ENCODE data around the gene C16orf96. TPM values are rescaled to one million over a fixed set of nuclear protein-coding genes. Genes with fewer than 3 reads are reported as not detected.
"Not testable (repeated sequence)": the region's sequence is repeated elsewhere in the genome, so short reads cannot be mapped to it uniquely, and the experiment has no call there.

C16orf96 gene
- total RNA-seq, 1 experiment from 2014 or later: 1.4 TPM

- Histone ChIP-seq H3K79me1 (ENCODE audit: insufficient read depth, low read depth, low read length, poor library complexity, severe bottlenecking) (no peaks in the 10 kb centered on the region), H3K4me2 (ENCODE audit: insufficient read depth, insufficient read length, low read length) (no peak overlapping the region), H2BK120ac (ENCODE audit: low read depth, low read length, poor library complexity, severe bottlenecking) (no peak overlapping the region), H2BK15ac (ENCODE audit: low read depth, low read length) (0 out of 2 replicates have a peak overlapping the region, but pooled peaks have one; percentile 19), H3K23me2 (ENCODE audit: insufficient read length, low read depth, low read length, poor library complexity, severe bottlenecking) (no peaks in the 10 kb centered on the region), H3K9ac (ENCODE audit: extremely low read depth, insufficient read length, low read length) (no peak overlapping the region), H3K4me1 (ENCODE audit: insufficient read depth, low read length) (peaks cover 4% of the 10 kb centered on the region; the same call in 1 of the 2 replicates), H3K14ac (ENCODE audit: insufficient read depth, low read length) (no peak overlapping the region), H3K18ac (ENCODE audit: insufficient read length, low read depth, low read length) (no peak overlapping the region), H3T11ph (ENCODE audit: low read length) (no peak overlapping the region), H2BK5ac (ENCODE audit: insufficient read length, low read length) (no peak overlapping the region), H3K4ac (ENCODE audit: low read depth, low read length) (no peak overlapping the region), H2AFZ (ENCODE audit: low read length) (no peak overlapping the region), H2BK12ac (ENCODE audit: insufficient read length, low read depth, low read length) (no peak overlapping the region), H4K20me1 (ENCODE audit: control insufficient read depth, insufficient read depth, insufficient read length) (no peaks in the 10 kb centered on the region), H2BK20ac (ENCODE audit: low read depth, low read length, poor library complexity, severe bottlenecking) (no peak overlapping the region), H3K27ac (ENCODE audit: insufficient read length, low read depth, low read length) (no peak overlapping the region), H3K23ac (ENCODE audit: insufficient read length, low read depth, low read length) (no peak overlapping the region), H4K8ac (replicated peaks; ENCODE audit: insufficient read length, low read depth, low read length) (no peak overlapping the region), H4K91ac (ENCODE audit: insufficient read length, low read depth, low read length) (no peak overlapping the region), H3K79me2 (ENCODE audit: insufficient read depth, low read length) (no peaks in the 10 kb centered on the region), H2AK5ac (ENCODE audit: insufficient read length, low read length) (no peak overlapping the region), H3K9me3 (ENCODE audit: control insufficient read depth, low read depth, low read length) (no peaks in the 10 kb centered on the region), H4K5ac (ENCODE audit: insufficient read length, low read depth, low read length) (no peak overlapping the region), H3K27me3 (ENCODE audit: insufficient read depth, low read length) (no peaks in the 10 kb centered on the region), H3K56ac (ENCODE audit: insufficient read length, low read depth, low read length) (no peak overlapping the region)
- Mint-ChIP-seq H3K4me3 (no peak overlapping the region), H3K4me1 (peaks cover 24 to 37% of the 10 kb centered on the region in 2 experiments), H3K27me3 (ENCODE audit: low read depth) (peaks cover 10% of the 10 kb centered on the region), H3K36me3 (ENCODE audit: insufficient read depth in 1 of 3, low read depth in 3 of 3) (peaks cover 0 to 9% (median 0%) of the 10 kb centered on the region in 3 experiments; a peak in 5 of 7 replicates), H3K27ac (peak overlapping the region in 1 of 3 experiments; percentile 68; a peak in 2 of 7 replicates), H3K9me3 (no peaks in the 10 kb centered on the region; a peak in 1 of 5 replicates)
- TF ChIP-seq CTCF (conservative IDR thresholded peaks at IDR 0.05): no peak
- WGBS (ENCODE audit: extremely low coverage, insufficient read length, low lambda C conversion rate): no CpG with 5 or more reads among the region's 4 CpGs
- no peak for DNase-seq
Measured at GRCh38 chr16:4572715-4573114, 16.6 kb downstream of the C16orf96 start.

- H3K27ac ChIP-seq (ENCODE audit: insufficient read length, low read depth, low read length); H2BK12ac ChIP-seq (ENCODE audit: insufficient read length, low read depth, low read length); H3K18ac ChIP-seq (ENCODE audit: insufficient read length, low read depth, low read length); H3K79me1 ChIP-seq (ENCODE audit: insufficient read depth, low read depth, low read length, poor library complexity, severe bottlenecking); H4K20me1 ChIP-seq (ENCODE audit: control insufficient read depth, insufficient read depth, insufficient read length); H2AFZ ChIP-seq (ENCODE audit: low read length); H3K27me3 ChIP-seq (ENCODE audit: insufficient read depth, low read length); H3K36me3 Mint-ChIP-seq (ENCODE audit: insufficient read depth in 1 of 3, low read depth in 3 of 3); H3K4me1 ChIP-seq (ENCODE audit: insufficient read depth, low read length); H3K23ac ChIP-seq (ENCODE audit: insufficient read length, low read depth, low read length); H2BK20ac ChIP-seq (ENCODE audit: low read depth, low read length, poor library complexity, severe bottlenecking); H2BK15ac ChIP-seq (ENCODE audit: low read depth, low read length); H3K9me3 Mint-ChIP-seq; H4K91ac ChIP-seq (ENCODE audit: insufficient read length, low read depth, low read length); H3K79me2 ChIP-seq (ENCODE audit: insufficient read depth, low read length); H3K4me2 ChIP-seq (ENCODE audit: insufficient read depth, insufficient read length, low read length); H3K4me3 Mint-ChIP-seq; H2BK5ac ChIP-seq (ENCODE audit: insufficient read length, low read length); H3K14ac ChIP-seq (ENCODE audit: insufficient read depth, low read length); H3K4ac ChIP-seq (ENCODE audit: low read depth, low read length); H3K27ac Mint-ChIP-seq; H4K5ac ChIP-seq (ENCODE audit: insufficient read length, low read depth, low read length); H3T11ph ChIP-seq (ENCODE audit: low read length); H3K9ac ChIP-seq (ENCODE audit: extremely low read depth, insufficient read length, low read length); H2BK120ac ChIP-seq (ENCODE audit: low read depth, low read length, poor library complexity, severe bottlenecking); H4K8ac ChIP-seq (replicated peaks; ENCODE audit: insufficient read length, low read depth, low read length); H2AK5ac ChIP-seq (ENCODE audit: insufficient read length, low read length); H3K27me3 Mint-ChIP-seq (ENCODE audit: low read depth); DNase-seq; H3K23me2 ChIP-seq (ENCODE audit: insufficient read length, low read depth, low read length, poor library complexity, severe bottlenecking); H3K56ac ChIP-seq (ENCODE audit: insufficient read length, low read depth, low read length); H3K9me3 ChIP-seq (ENCODE audit: control insufficient read depth, low read depth, low read length): not testable (repeated sequence)
- H3K4me1 Mint-ChIP-seq: peaks cover 20 to 29% of the 10 kb centered on the region in 2 experiments
- WGBS (ENCODE audit: extremely low coverage, insufficient read length, low lambda C conversion rate): no CpG with 5 or more reads among the region's 7 CpGs
Measured at GRCh38 chr16:4573926-4574325, 17.8 kb downstream of the C16orf96 start.
